Activated CD4-positive, alpha-beta T cell treated with anti-CD3 and anti-CD28 coated beads, Interleukin-2, amount 50 U/mL, for 48 hours (primary cell): ENCODE data around the gene FBLIM1.

Source experiments
- DNase-seq, 2 experiments: peaks; one replicate each; pipeline ENCODE4 v3.0.0-alpha.2; 2020

Gene FBLIM1

GRCh38 chr1:15731735-15732685 lies 26.6 kb upstream of the FBLIM1 start:
- DNase-seq, result no peak

- no peak for DNase-seq
Measured at GRCh38 chr1:15732686-15733081, 25.9 kb upstream of the FBLIM1 start.

DNA sequence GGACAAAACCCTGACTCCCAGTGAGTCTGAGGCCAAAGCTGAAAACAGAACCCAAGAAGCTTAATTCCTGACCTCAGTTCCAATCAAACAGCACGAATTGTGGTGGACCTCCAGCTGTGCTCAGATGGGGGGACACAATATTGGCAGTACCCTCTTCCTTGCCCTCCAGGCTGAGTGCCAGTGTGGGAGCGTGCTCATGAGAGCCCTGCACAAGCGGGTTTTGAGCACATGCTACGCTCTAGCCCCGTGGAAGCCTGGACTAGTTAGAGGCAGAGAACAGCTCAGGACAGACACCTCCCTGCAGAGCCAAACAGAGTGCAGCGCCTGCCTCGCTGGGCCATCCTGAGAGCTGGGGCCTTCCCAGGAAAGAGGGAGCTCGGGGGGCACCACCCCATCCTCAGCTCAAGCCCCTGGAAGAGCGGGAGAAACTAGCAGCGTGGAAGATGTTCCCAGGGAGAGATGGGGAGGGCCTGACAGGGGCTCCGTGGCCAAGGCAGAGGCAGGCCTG lies 25.3 kb upstream of the FBLIM1 start:
- no peak for DNase-seq

DNA sequence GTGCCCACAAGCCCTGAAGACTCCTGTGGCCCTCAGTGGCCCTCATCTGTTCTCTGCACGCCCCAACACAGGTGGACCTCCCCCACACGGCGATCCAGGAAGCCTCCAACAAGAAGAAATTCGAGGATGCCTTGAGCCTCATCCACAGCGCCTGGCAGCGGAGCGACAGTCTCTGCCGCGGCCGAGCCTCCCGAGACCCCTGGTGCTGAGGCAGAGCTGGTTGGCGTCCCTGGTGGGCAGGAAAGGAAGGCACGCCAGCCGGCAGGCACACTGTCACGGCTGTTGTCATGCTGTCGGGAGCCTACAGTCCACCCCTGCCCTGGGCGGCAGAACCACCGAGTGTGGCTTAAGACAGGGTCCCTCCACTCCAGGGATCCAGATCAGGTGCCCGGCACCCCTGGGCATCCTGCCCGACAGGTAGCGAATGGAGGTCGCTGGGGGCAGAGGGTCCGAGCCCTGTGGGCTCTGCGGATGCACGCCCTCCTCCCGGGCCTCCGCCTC lies 24.8 kb upstream of the FBLIM1 start:
- no peak for DNase-seq

GRCh38 chr1:15734296-15734695 lies 24.3 kb upstream of the FBLIM1 start:
- no peak for DNase-seq

- no peak for DNase-seq
Measured at GRCh38 chr1:15734901-15735300, 23.7 kb upstream of the FBLIM1 start.

DNA sequence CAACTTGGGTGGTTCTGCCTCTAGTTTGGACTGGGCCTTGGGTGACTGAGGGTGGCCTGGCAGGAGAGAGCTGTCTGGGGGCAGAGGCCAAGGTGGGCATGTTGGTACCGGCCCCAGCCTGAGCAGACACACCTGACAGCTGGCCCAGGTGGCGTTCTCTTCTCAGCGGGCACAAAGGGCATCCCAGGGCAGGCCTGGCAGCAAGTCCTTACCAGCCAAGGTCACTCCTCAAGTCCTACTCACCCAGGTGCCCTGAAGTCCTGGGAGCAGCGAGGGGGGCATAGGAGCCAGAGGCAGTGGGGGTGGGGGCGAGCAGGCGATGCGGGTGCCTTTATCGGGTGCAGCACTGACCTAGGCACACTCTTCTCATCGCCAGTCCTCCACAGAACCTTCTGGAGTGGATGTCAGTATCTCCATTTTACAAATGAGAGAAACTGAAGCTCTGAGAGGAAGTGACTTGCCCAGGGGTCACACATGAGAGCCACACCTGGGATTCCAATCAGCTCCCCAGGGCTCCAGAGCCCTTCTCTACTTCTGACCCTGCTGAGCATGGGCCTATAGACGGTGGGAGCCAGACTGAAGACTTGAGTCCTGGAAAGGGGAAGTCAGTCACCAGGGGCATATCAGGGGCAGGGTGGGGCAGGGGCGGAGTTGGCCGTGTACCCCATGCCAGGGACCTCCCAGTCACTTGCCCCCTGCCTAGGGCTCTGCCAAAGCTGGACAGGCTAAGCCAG lies 23.1 kb upstream of the FBLIM1 start:
- no peak for DNase-seq

- no peak for DNase-seq
Measured at GRCh38 chr1:15736038-15736891, 22.3 kb upstream of the FBLIM1 start, which contains the start of gene SLC25A34. TSS of gene SLC25A34 (plus strand) at chr1:15736258. CDS start at chr1:15736486, 228 bp downstream.

GRCh38 chr1:15736892-15737261 lies 21.7 kb upstream of the FBLIM1 start:
- DNase-seq, result no peak

DNA sequence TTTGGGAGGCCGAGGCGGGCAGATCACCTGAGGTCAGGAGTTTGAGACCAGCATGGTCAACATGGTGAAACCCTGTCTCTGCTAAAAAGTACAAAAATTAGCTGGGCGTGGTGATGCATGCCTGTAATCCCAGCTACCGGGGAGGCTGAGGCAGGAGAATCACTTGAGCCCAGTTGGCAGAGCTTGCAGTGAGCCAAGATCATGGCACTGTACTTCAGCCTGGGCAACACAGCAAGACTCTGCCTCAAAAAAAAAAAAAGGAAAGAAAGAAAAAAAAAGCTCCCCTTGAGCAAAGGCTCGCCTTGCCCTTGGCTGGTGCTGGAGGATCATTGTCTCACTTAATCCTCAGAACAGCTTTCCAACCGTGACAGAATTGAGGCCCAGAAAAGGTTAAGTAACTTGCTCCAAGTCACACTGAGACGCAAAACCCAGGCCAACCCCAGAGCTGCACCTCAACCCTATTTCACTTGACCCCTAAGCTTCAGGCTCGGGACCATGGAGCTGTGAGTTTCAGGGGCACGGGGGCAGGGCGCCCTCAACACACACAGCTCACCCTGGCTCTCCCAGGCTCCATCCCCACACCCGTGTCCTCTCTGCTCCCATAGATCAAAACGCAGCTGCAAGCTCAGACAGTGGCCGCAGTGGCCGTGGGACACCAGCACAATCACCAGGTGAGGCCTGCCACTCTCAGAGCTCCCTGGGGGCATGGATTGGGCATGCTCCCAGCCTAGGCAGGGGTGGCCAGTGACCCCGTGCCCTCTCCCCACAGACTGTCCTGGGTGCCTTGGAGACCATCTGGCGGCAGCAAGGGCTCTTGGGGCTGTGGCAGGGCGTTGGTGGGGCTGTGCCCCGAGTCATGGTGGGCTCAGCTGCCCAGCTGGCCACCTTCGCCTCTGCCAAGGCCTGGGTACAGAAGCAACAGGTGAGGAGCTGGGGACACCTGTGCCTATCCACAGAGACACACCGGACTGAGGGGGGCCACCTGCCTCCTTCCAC lies 21.0 kb upstream of the FBLIM1 start:
- DNase-seq, result no peak

GRCh38 chr1:15738416-15739113 lies 20.0 kb upstream of the FBLIM1 start:
- DNase-seq, result no peak

DNA sequence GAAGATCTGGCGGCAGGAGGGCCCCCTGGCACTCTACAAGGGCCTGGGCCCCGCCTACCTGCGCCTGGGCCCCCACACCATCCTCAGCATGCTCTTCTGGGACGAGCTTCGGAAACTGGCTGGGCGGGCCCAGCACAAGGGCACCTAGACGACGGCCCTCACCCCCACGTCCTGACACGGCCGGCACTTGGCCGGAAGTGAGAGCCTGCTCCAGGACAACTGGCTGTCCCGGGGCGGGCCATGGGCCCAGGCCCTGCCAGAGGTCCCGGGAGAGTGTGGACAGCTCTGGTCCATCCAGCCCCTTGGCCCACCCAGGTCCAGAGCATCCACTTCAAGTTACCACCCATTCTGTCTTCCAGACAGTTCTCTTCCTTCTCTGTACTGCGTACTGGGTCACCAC lies 19.3 kb upstream of the FBLIM1 start:
- no peak for DNase-seq

- DNase-seq, result no peak
Measured at GRCh38 chr1:15739745-15740144, 18.9 kb upstream of the FBLIM1 start.

- peak; percentile 78 to 82 for DNase-seq
Measured at GRCh38 chr1:15740924-15741850, 17.4 kb upstream of the FBLIM1 start.

DNA sequence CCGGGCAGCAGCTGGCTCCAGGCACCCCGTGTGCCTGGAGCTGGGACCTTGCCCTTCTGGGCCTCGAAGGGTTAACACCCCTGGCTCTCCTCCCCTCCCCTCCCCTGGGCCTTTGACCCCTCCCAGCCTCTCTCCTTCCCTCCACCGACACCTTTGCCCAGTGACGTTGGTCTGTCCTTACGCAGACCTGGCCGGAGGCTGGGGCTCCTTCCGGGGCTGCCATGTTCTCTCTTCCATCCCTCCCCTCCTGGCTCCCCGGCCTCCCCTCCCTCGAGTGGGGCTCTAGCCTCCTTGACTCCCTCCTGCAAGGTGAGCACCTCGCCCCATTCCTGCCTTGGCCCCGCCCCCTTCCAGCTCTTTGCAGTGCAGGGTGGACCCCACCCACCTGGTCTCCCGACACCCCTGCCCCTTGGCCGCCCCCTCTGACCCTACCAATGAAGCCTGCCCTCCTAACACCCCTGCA lies 16.2 kb upstream of the FBLIM1 start, which contains the start of gene TMEM82:
Gene TMEM82, plus strand, starts transcription at position 161 of the 463 bp plus-strand sequence. Its CDS starts 61 bp downstream, at position 222.
- no peak for DNase-seq

DNA sequence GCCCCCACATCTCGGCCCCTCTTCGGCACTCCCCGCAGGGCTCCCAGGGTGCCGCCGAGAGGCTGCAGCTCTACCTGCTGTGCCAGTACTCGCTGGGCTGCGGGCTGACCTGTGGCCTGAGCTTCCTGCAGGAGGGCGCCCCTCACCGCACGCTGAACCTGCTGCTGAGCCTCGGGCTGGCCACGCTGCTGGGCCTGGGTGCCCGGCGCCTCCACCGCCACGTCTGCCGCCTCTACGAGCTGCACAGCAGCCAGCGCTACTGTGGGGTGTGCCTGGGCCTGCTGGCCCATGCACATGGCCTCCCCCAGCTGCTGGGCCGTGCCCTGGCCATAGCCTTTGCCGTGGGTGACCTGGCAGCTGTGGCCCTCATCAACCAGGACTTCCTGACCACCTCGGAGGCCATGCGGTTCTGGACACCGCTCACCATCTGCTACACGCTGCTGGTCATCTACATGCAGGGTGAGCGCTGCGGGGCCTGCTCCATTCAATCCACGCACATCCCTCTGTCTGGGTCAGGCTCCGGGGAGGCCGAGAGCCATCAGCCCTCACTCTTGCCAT lies 14.4 kb upstream of the FBLIM1 start:
- DNase-seq, result no peak

- no peak for DNase-seq
Measured at GRCh38 chr1:15747378-15747777, 11.2 kb upstream of the FBLIM1 start.

DNA sequence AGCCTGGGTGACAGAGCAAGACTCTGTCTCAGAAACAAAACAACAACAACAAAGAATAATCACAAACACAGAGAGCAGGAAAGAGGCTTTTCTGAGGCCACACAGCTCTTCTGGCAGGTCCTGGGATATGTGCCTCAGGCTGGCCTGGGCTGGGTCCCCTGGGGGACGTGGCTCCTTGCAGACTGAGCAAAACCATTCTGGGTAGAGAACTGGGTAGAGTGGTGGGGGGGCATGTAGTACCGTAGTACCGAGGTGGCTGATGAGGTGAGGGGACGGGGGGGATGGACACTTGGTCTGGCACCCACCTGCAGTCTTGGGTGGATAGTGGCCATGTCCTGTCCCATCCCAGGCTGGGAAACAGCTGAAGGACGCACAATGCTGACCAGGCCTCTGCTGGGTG lies 10.3 kb upstream of the FBLIM1 start:
- no peak for DNase-seq
